A549 (cell line): Measurements from ENCODE around the gene IGFALS.

Source experiments
- CTCF ChIP-seq: fragments of >200 bp; sonication (Bioruptor Twin); formaldehyde crosslinking; IDR thresholded peaks from 3 replicates; pipeline ENCODE4 v1.5.1; 2016
- EP300 ChIP-seq, 2 experiments: fragments of >200 bp; sonication (Bioruptor Twin); formaldehyde crosslinking; IDR thresholded peaks; 2 replicates in 1 of 2; 3 replicates in 1 of 2; pipeline ENCODE4 v1.6.1; 2016 to 2017
- HOXA7 ChIP-seq: fragments of 250-450 bp; sonication (Bioruptor Pico); IDR thresholded peaks from 2 replicates; pipeline ENCODE4 v1.5.0; 2020; ENCODE audit warnings: mild to moderate bottlenecking, moderate library complexity
- MAZ ChIP-seq: fragments of 150-350 bp; IDR thresholded peaks from 2 replicates; pipeline ENCODE4 v1.6.1; 2014; ENCODE audit warnings: antibody characterized with exemption, low read depth, low read length, borderline replicate concordance
- POLR2A ChIP-seq: IDR thresholded peaks from 2 replicates; pipeline ENCODE4 v1.6.1; 2012; ENCODE audit warnings: mild to moderate bottlenecking, low read length
- TF ChIP-seq, protein P1 (sequence below): fragments of 450-650 bp; IDR thresholded peaks from 2 replicates; pipeline ENCODE4 v1.6.1; 2014; ENCODE audit warnings: antibody characterized with exemption
- TF ChIP-seq, protein P2 (sequence below): fragments of 250-450 bp; sonication (Bioruptor Pico); IDR thresholded peaks from 2 replicates; pipeline ENCODE4 v1.5.0; 2021; ENCODE audit warnings: mild to moderate bottlenecking, moderate library complexity, borderline replicate concordance

DNA sequence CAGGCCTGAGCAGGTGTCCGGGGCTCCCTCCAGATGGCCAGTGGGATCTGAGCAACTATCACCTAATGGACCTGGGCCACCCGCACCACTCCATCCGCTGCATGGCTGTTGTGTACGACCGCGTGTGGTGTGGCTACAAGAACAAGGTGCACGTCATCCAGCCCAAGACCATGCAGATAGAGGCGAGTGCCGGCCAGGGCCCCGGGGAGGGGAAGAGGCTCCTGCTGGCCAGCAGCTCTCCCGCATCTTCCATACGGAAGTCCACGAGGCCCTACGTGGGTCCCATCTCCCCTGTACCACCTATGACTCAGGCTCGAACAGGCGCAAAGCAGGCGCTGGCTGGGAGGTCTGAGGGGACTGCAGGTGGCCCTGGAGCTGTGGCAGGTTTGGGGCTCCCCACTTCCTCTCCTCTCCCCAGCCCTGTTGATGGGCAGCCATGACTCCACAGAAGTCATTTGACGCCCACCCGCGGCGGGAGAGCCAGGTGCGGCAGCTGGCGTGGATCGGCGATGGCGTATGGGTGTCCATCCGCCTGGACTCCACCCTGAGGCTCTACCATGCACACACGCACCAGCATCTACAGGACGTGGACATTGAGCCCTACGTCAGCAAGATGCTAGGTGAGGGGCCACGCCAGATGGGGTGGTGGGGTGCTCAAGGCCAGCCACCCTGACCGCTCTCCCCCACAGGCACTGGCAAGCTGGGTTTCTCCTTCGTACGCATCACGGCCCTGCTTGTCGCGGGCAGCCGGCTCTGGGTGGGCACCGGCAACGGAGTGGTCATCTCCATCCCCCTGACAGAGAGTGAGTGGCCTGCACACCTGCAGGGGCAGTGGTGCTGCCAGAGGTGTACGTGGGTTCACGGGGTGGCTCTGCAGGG, 26.1 kb downstream of the IGFALS start:
- TF ChIP-seq EP300 (IDR thresholded peaks at IDR 0.05) (no peak), MAZ (no peak), POLR2A (no peak), CTCF (no peak), HOXA7 (CRISPR knock-in tag) (no peak)
- TF ChIP-seq, protein P1, sequence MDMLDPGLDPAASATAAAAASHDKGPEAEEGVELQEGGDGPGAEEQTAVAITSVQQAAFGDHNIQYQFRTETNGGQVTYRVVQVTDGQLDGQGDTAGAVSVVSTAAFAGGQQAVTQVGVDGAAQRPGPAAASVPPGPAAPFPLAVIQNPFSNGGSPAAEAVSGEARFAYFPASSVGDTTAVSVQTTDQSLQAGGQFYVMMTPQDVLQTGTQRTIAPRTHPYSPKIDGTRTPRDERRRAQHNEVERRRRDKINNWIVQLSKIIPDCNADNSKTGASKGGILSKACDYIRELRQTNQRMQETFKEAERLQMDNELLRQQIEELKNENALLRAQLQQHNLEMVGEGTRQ: no peak
- TF ChIP-seq, protein P2, sequence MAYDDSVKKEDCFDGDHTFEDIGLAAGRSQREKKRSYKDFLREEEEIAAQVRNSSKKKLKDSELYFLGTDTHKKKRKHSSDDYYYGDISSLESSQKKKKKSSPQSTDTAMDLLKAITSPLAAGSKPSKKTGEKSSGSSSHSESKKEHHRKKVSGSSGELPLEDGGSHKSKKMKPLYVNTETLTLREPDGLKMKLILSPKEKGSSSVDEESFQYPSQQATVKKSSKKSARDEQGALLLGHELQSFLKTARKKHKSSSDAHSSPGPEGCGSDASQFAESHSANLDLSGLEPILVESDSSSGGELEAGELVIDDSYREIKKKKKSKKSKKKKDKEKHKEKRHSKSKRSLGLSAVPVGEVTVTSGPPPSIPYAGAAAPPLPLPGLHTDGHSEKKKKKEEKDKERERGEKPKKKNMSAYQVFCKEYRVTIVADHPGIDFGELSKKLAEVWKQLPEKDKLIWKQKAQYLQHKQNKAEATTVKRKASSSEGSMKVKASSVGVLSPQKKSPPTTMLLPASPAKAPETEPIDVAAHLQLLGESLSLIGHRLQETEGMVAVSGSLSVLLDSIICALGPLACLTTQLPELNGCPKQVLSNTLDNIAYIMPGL (CRISPR knock-in tag): no peak
